ENCODE measurements around the gene ULK2. TPM values are rescaled to one million over a fixed set of nuclear protein-coding genes. Genes with fewer than 3 reads are reported as not detected.
A peak's percentile ranks its signal among the peaks of the same experiment; 100 is the strongest.

ULK2 gene
- total RNA-seq, 1 experiment from 2014 or later, result 22.8 TPM

DNA sequence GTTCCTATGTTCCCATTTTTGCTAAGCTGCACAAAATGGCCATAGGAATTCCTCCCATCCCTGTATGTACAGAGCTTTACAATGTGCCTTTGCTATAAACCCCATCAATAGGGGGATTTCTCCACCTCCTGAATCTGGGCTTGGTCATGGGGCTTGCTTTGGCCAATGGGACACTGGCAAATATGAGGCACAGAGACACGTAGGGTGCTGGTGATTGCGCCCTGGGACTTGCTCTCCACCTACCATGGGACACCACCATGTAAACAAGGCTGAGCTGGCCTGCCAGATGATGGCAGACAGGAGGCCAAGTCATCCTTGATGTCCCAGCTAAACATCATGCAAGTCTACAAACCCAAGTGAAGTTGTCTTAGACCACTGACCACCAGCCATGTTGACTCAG lies 104.3 kb downstream of the ULK2 start:
- no peak overlapping the region for H3K4me3 ChIP-seq (ENCODE audit: low read depth in 2 of 2, low read length in 2 of 2)
- CTCF ChIA-PET, result interaction anchor here (0.5 to 1.6 kb wide), 4 partner anchors 115 to 247 kb away, joined by 3 to 14 read pairs (median 4); partner anchors contain the start of genes ALDH3A2 and SLC47A1
- in situ Hi-C loops (cut with HindIII; ENCODE audit: low pct_unique_long_range_greater_than_20kb, low sequenced_read_pairs), result no loop called here
- TF ChIP-seq POLR2AphosphoS5 (IDR thresholded peaks at IDR 0.05; ENCODE audit: low read depth, low read length), result no peak
- no peak for TF ChIP-seq TCF7L2 (IDR thresholded peaks at IDR 0.05; ENCODE audit: low read depth, low read length)
- TF ChIP-seq, protein P1, sequence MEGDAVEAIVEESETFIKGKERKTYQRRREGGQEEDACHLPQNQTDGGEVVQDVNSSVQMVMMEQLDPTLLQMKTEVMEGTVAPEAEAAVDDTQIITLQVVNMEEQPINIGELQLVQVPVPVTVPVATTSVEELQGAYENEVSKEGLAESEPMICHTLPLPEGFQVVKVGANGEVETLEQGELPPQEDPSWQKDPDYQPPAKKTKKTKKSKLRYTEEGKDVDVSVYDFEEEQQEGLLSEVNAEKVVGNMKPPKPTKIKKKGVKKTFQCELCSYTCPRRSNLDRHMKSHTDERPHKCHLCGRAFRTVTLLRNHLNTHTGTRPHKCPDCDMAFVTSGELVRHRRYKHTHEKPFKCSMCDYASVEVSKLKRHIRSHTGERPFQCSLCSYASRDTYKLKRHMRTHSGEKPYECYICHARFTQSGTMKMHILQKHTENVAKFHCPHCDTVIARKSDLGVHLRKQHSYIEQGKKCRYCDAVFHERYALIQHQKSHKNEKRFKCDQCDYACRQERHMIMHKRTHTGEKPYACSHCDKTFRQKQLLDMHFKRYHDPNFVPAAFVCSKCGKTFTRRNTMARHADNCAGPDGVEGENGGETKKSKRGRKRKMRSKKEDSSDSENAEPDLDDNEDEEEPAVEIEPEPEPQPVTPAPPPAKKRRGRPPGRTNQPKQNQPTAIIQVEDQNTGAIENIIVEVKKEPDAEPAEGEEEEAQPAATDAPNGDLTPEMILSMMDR (IDR thresholded peaks at IDR 0.05), result no peak
- no peak for TF ChIP-seq SIN3A (IDR thresholded peaks at IDR 0.05; ENCODE audit: borderline replicate concordance, insufficient read depth, low read depth, low read length)
- TF ChIP-seq, protein P2, sequence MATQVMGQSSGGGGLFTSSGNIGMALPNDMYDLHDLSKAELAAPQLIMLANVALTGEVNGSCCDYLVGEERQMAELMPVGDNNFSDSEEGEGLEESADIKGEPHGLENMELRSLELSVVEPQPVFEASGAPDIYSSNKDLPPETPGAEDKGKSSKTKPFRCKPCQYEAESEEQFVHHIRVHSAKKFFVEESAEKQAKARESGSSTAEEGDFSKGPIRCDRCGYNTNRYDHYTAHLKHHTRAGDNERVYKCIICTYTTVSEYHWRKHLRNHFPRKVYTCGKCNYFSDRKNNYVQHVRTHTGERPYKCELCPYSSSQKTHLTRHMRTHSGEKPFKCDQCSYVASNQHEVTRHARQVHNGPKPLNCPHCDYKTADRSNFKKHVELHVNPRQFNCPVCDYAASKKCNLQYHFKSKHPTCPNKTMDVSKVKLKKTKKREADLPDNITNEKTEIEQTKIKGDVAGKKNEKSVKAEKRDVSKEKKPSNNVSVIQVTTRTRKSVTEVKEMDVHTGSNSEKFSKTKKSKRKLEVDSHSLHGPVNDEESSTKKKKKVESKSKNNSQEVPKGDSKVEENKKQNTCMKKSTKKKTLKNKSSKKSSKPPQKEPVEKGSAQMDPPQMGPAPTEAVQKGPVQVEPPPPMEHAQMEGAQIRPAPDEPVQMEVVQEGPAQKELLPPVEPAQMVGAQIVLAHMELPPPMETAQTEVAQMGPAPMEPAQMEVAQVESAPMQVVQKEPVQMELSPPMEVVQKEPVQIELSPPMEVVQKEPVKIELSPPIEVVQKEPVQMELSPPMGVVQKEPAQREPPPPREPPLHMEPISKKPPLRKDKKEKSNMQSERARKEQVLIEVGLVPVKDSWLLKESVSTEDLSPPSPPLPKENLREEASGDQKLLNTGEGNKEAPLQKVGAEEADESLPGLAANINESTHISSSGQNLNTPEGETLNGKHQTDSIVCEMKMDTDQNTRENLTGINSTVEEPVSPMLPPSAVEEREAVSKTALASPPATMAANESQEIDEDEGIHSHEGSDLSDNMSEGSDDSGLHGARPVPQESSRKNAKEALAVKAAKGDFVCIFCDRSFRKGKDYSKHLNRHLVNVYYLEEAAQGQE (IDR thresholded peaks at IDR 0.05; ENCODE audit: insufficient read depth in 1 of 2, low read depth in 2 of 2, low read length in 1 of 2), result no peak
- H3K27ac ChIP-seq (ENCODE audit: low read length), result no peak overlapping the region
- no peaks in the 10 kb centered on the region for H3K27me3 ChIP-seq (ENCODE audit: control insufficient read depth, insufficient read depth, low read length)
- H3K36me3 ChIP-seq (ENCODE audit: control insufficient read depth, insufficient read depth, low read length), result no peaks in the 10 kb centered on the region
- no peak for ATAC-seq
- no TSS peak for BruUV-seq (replicated peaks)
- H3K4me1 ChIP-seq (ENCODE audit: control insufficient read depth, insufficient read depth, low read length), result peaks cover 6% of the 10 kb centered on the region; the same call in 1 of the 2 replicates
- POLR2A ChIA-PET, result interaction anchor here (0.6 kb wide), 1 partner anchor 394 kb away, joined by 5 read pairs; no protein-coding TSS in a partner anchor
- intact Hi-C loops (cut with micrococcal nuclease; ENCODE audit: unreplicated experiment), result no loop called here
- no peak for DNase-seq (ENCODE audit: low read depth, low spot score)
- no peaks in the 10 kb centered on the region for H3K9me3 ChIP-seq (ENCODE audit: control insufficient read depth, insufficient read depth, low read depth, low read length)

DNA sequence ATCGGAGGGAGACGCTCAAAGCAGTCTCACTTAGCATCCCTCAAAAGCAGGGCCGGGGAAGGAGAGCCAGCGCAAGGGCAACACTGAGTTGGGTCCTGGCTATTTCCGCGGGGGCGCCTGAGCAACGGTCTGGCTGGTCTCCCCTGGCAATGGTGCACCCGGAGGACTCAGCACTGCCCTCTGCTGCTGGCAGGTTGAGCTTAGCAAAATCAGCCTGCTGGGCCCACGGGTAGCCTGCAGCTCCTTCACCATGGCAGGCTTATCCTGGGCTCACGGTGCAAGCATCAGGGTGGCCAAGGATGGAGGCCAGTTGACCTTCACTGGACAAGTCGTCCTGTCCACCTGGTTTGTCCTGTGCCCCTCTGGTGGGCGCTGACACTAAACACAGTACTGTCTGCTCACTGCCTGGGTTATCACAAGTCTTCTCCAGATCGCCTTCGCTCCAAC lies 105.2 kb downstream of the ULK2 start:
- ChIA-PET POLR2A (no interaction called here), CTCF (interaction anchor here (0.5 to 1.6 kb wide), 3 partner anchors 9 to 246 kb away, joined by 7 to 16 read pairs (median 14); no protein-coding TSS in a partner anchor)
- H3K4me1 ChIP-seq (ENCODE audit: control insufficient read depth, insufficient read depth, low read length), result peaks cover 6% of the 10 kb centered on the region; the same call in 1 of the 2 replicates
- in situ Hi-C loops (cut with HindIII; ENCODE audit: low pct_unique_long_range_greater_than_20kb, low sequenced_read_pairs) (no loop called here), intact Hi-C loops (cut with micrococcal nuclease; ENCODE audit: unreplicated experiment) (no loop called here)
- TF ChIP-seq, protein P1 (IDR thresholded peaks at IDR 0.05), result peak; percentile 73
- no peak for TF ChIP-seq TCF7L2 (IDR thresholded peaks at IDR 0.05; ENCODE audit: low read depth, low read length)
- TF ChIP-seq SIN3A (IDR thresholded peaks at IDR 0.05; ENCODE audit: borderline replicate concordance, insufficient read depth, low read depth, low read length), result no peak
- TF ChIP-seq POLR2AphosphoS5 (IDR thresholded peaks at IDR 0.05; ENCODE audit: low read depth, low read length), result no peak
- TF ChIP-seq, protein P2 (IDR thresholded peaks at IDR 0.05; ENCODE audit: insufficient read depth in 1 of 2, low read depth in 2 of 2, low read length in 1 of 2), result no peak
- H3K36me3 ChIP-seq (ENCODE audit: control insufficient read depth, insufficient read depth, low read length), result no peaks in the 10 kb centered on the region
- H3K9me3 ChIP-seq (ENCODE audit: control insufficient read depth, insufficient read depth, low read depth, low read length), result no peaks in the 10 kb centered on the region
- H3K4me3 ChIP-seq (ENCODE audit: low read depth in 2 of 2, low read length in 2 of 2), result no peak overlapping the region
- H3K27me3 ChIP-seq (ENCODE audit: control insufficient read depth, insufficient read depth, low read length), result no peaks in the 10 kb centered on the region
- H3K27ac ChIP-seq (ENCODE audit: low read length), result no peak overlapping the region
- DNase-seq (ENCODE audit: low read depth, low spot score), result no peak
- ATAC-seq, result 0 out of 2 replicates have a peak, but pooled peaks have one; percentile 46
- BruUV-seq (replicated peaks), result no TSS peak

Data from Panc1 (cell line).